HepG2 (cell line): ENCODE measurements around the gene MTHFD1L. TPM values are rescaled to one million over a fixed set of nuclear protein-coding genes. Genes with fewer than 3 reads are reported as not detected.
A peak's percentile ranks its signal among the peaks of the same experiment; 100 is the strongest.

ENCODE experiments used
- FOXA3 ChIP-seq: IDR thresholded peaks from 2 replicates; pipeline ENCODE4 v1.6.1; 2016; ENCODE audit warnings: missing genetic modification reagents, missing compliant biosample characterization
- KAT2B ChIP-seq: fragments of 150-350 bp; IDR thresholded peaks from 2 replicates; pipeline ENCODE4 v1.6.1; 2014; ENCODE audit warnings: low read depth, low read length, borderline replicate concordance
- MEIS2 ChIP-seq: sonication (generic); formaldehyde crosslinking; IDR thresholded peaks from 2 replicates; pipeline ENCODE4 v1.9.0; 2021; ENCODE audit warnings: mild to moderate bottlenecking, missing genetic modification reagents
- NKX3-1 ChIP-seq: sonication (generic); formaldehyde crosslinking; IDR thresholded peaks from 2 replicates; pipeline ENCODE4 v1.5.0; 2020; ENCODE audit warnings: missing genetic modification reagents
- NPAS2 ChIP-seq: sonication (generic); formaldehyde crosslinking; IDR thresholded peaks from 2 replicates; pipeline ENCODE4 v1.8.0; 2022; ENCODE audit warnings: mild to moderate bottlenecking, missing genetic modification reagents, borderline replicate concordance
- NR2F1 ChIP-seq, 2 experiments: fragments of 450-650 bp in 1 of 2; formaldehyde crosslinking in 1 of 2; IDR thresholded peaks; 2 replicates each; pipeline versions ENCODE4 v1.5.0 to v1.6.1; 2016 to 2020; ENCODE audit warnings: mild to moderate bottlenecking in 1 of 2, missing compliant biosample characterization in 1 of 2, missing genetic modification reagents in 1 of 2, moderate library complexity in 1 of 2
- PHF8 ChIP-seq: sonication (generic); formaldehyde crosslinking; IDR thresholded peaks from 2 replicates; pipeline ENCODE4 v1.5.0; 2020; ENCODE audit warnings: missing genetic modification reagents
- POLR2G ChIP-seq: fragments of 200-400 bp; formaldehyde crosslinking; IDR thresholded peaks from 2 replicates; pipeline ENCODE4 v1.6.1; 2018; ENCODE audit warnings: mild to moderate bottlenecking, low read depth, low read length, moderate library complexity
- RFX5 ChIP-seq: IDR thresholded peaks from 2 replicates; pipeline ENCODE4 v1.6.1; 2011; ENCODE audit warnings: low read depth, low read length, improper control_type of control experiment
- RXRA ChIP-seq: sonication (generic); formaldehyde crosslinking; IDR thresholded peaks from 2 replicates; pipeline ENCODE4 v1.5.1; 2020; ENCODE audit warnings: missing genetic modification reagents
- YEATS2 ChIP-seq: sonication (generic); formaldehyde crosslinking; IDR thresholded peaks from 2 replicates; pipeline ENCODE4 v1.4.0; 2020; ENCODE audit warnings: missing genetic modification reagents, borderline replicate concordance
- ZMYM4 ChIP-seq: sonication (generic); formaldehyde crosslinking; IDR thresholded peaks from 2 replicates; pipeline ENCODE4 v1.8.1; 2023; ENCODE audit warnings: mild to moderate bottlenecking, missing genetic modification reagents
- ZNF264 ChIP-seq: sonication (generic); formaldehyde crosslinking; IDR thresholded peaks from 2 replicates; pipeline ENCODE4 v1.4.0; 2020; ENCODE audit warnings: missing genetic modification reagents
- ZNF30 ChIP-seq: sonication (generic); formaldehyde crosslinking; IDR thresholded peaks from 2 replicates; pipeline ENCODE4 v1.5.0; 2020; ENCODE audit warnings: mild to moderate bottlenecking, missing genetic modification reagents
- ZNF609 ChIP-seq: sonication (generic); formaldehyde crosslinking; IDR thresholded peaks from 2 replicates; pipeline ENCODE4 v1.4.0; 2020; ENCODE audit warnings: mild to moderate bottlenecking, missing genetic modification reagents, borderline replicate concordance
- ZNF83 ChIP-seq: sonication (generic); formaldehyde crosslinking; IDR thresholded peaks from 2 replicates; pipeline ENCODE4 v1.4.0; 2020; ENCODE audit warnings: missing genetic modification reagents, mild to moderate bottlenecking, borderline replicate concordance
- ZNF878 ChIP-seq: sonication (generic); formaldehyde crosslinking; IDR thresholded peaks from 2 replicates; pipeline ENCODE4 v1.8.1; 2023; ENCODE audit warnings: mild to moderate bottlenecking, missing genetic modification reagents, moderate library complexity
- polyA plus RNA-seq, 8 experiments: library from polyadenylated mRNA; depleted of rRNA in 3 of 8; stranded (reverse) in 7 of 8; unstranded in 1 of 8; fragments of >200 nt; fragmentation: Illumina TruSeq in 4 of 8; extraction: Trizol in 4 of 8; gene quantifications; 2 replicates each; pipeline versions ENCODE4 v1.2.1 to v1.2.3, GENCODE V29; 2011 to 2016; ENCODE audit warnings: low read depth in 4 of 8, missing spikeins in 1 of 8, mixed read lengths in 1 of 8; ENCODE audit not compliant: insufficient read depth in 1 of 8
- total RNA-seq, 5 experiments: library from RNA; depleted of rRNA; stranded (reverse); fragments of >200 nt; fragmentation: Illumina TruSeq; extraction: Trizol; gene quantifications; 2 replicates each; pipeline ENCODE4 v1.2.3, GENCODE V29; 2016; ENCODE audit warnings: low read depth in 1 of 5
- TF ChIP-seq, protein P1 (sequence below): sonication (generic); formaldehyde crosslinking; IDR thresholded peaks from 2 replicates; pipeline ENCODE4 v1.5.1; 2020; ENCODE audit warnings: missing genetic modification reagents, mild to moderate bottlenecking, borderline replicate concordance
- TF ChIP-seq, protein P2 (sequence below): sonication (generic); formaldehyde crosslinking; IDR thresholded peaks from 2 replicates; pipeline ENCODE4 v1.5.0; 2020; ENCODE audit warnings: missing genetic modification reagents, mild to moderate bottlenecking, borderline replicate concordance
- TF ChIP-seq, protein P3 (sequence below): sonication (generic); formaldehyde crosslinking; IDR thresholded peaks from 2 replicates; pipeline ENCODE4 v1.4.0; 2020; ENCODE audit warnings: missing genetic modification reagents

The MTHFD1L gene
- total and polyA plus RNA-seq, 2 of the 13 experiments (the other 11 are each of a cell fraction or from before 2014, with no cell fraction given), result 24.0 to 39.6 TPM

GRCh38 chr6:150866147-150866990 is 867 bp downstream of the MTHFD1L start (continued):
- TF ChIP-seq NR2F1 (CRISPR knock-in tag; IDR thresholded peaks at IDR 0.05) (peak in 1 of 2 experiments; percentile 40; a peak in 1 of 4 replicates), ZMYM4 (peak; percentile 88), NPAS2 (CRISPR knock-in tag) (peak; percentile 97), ZNF609 (CRISPR knock-in tag) (peak; percentile 86), ZNF30 (CRISPR knock-in tag) (no peak), MEIS2 (CRISPR knock-in tag) (peak; percentile 71; the same call in 1 of the 2 replicates), RFX5 (no peak), KAT2B (no peak), PHF8 (CRISPR knock-in tag) (peak; percentile 84), ZNF264 (CRISPR knock-in tag) (peak; percentile 75; the same call in 1 of the 2 replicates), NKX3-1 (CRISPR knock-in tag) (no peak), RXRA (peak; percentile 82), YEATS2 (CRISPR knock-in tag) (peak; percentile 56; the same call in 1 of the 2 replicates), FOXA3 (CRISPR knock-in tag) (peak; percentile 80), ZNF878 (CRISPR knock-in tag) (peak; percentile 98), POLR2G (peak; percentile 57; the same call in 1 of the 2 replicates), ZNF83 (peak; percentile 95; the same call in 1 of the 2 replicates)
- TF ChIP-seq, protein P1, sequence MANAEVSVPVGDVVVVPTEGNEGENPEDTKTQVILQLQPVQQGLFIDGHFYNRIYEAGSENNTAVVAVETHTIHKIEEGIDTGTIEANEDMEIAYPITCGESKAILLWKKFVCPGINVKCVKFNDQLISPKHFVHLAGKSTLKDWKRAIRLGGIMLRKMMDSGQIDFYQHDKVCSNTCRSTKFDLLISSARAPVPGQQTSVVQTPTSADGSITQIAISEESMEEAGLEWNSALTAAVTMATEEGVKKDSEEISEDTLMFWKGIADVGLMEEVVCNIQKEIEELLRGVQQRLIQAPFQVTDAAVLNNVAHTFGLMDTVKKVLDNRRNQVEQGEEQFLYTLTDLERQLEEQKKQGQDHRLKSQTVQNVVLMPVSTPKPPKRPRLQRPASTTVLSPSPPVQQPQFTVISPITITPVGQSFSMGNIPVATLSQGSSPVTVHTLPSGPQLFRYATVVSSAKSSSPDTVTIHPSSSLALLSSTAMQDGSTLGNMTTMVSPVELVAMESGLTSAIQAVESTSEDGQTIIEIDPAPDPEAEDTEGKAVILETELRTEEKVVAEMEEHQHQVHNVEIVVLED, result peak; percentile 93
- TF ChIP-seq, protein P2, sequence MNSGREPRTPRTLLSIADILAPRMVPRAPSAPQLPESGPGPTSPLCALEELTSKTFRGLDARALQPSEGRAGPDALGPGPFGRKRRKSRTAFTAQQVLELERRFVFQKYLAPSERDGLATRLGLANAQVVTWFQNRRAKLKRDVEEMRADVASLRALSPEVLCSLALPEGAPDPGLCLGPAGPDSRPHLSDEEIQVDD (CRISPR knock-in tag), result peak; percentile 70; the same call in 1 of the 2 replicates
- TF ChIP-seq, protein P3, sequence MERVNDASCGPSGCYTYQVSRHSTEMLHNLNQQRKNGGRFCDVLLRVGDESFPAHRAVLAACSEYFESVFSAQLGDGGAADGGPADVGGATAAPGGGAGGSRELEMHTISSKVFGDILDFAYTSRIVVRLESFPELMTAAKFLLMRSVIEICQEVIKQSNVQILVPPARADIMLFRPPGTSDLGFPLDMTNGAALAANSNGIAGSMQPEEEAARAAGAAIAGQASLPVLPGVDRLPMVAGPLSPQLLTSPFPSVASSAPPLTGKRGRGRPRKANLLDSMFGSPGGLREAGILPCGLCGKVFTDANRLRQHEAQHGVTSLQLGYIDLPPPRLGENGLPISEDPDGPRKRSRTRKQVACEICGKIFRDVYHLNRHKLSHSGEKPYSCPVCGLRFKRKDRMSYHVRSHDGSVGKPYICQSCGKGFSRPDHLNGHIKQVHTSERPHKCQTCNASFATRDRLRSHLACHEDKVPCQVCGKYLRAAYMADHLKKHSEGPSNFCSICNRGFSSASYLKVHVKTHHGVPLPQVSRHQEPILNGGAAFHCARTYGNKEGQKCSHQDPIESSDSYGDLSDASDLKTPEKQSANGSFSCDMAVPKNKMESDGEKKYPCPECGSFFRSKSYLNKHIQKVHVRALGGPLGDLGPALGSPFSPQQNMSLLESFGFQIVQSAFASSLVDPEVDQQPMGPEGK, result peak; percentile 91
